ENCODE results near the gene SMIM24.

DNA sequence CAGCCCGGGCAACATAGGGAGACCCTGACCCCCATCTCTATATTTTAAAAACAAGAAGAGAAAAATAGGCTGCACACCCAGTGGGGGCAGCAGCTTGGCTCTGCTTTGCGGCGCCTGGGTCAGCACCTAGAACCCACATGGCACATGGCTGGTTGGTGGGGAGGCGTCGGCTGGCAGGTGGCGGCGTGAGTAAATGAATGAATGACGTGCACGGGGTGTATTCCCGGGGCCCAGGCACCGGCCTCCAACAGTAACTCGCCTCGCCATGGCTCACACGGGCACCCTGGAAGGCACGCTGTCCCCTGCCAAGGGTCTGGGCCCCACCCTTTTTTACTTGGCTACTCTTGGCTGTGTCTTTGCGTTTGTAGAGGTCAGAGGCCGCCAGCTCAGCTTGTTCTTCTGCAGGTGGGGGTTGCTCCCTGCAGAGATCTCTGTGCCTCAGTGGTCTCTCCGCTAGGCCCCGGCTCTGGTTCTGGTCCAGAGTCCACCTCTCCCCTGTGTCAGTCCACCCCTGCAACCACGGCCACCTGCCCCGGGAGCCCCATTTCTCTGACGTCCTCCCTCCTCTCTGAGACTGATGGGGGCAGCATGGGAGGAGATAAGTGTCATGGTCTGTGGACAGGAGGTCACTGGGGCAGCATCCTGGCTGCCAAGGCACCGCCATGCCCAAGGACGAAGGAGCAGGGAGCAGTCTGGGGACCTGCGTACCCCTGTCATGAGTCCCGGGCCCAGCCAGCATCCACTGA, 31.4 kb upstream of the SMIM24 start:
- no peak for TF ChIP-seq CTCF (IDR thresholded peaks at IDR 0.05)
- TF ChIP-seq EZH2 (IDR thresholded peaks at IDR 0.05; ENCODE audit: borderline replicate concordance, insufficient read depth, low read depth, low read length, poor library complexity, severe bottlenecking): no peak

All from B cell (primary cell).